Measurements from ENCODE around the gene C2CD4A.

Gene C2CD4A

DNA sequence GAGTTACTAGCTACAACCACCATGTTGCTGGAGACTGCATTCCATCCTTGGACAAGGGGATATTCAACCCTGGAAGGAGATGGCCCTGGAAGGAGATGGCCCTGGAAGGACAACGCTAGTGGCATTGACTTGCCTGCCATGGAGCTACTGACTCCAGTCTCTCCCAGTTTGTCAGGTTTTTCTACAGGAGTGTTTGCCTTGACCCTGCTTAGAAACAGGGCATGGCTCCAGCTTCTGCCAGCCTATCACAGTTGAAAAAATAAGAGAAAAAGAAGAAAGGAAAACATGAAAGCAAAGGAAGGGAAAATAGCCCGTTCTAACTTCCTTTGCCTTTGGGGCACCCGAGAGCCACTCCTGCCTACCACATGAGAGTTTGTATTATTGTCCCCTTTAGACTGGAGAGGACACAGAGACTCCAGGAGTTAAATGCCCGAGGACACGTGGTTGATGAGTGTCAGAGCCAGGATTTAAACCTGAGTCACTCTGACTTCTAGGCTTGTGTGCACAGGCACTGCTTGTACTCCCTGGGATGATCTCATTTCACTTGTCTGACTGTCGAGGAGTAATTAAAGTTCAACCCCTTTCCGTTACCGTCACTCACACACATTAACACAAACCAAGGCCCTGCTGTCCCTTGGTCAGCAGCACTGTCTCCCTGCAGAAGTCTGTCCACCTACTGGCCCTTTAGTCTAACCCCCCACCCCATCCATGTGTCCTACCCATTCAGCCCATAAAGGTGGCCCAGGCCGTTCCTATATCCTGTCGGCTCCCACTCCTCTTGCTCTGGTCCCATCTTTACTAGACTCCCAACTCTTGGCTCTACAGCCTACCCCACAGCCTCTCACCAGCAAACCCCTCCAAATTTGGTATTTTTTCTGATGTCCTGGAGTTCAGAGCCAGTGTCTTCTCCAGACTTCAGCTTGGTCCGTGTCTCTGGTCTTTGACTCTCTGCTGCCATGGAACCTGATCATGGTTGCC is 46.1 kb downstream of the C2CD4A start:
- ATAC-seq (replicated peaks) = no peak
- DNase-seq = no peak
- Mint-ChIP-seq H3K4me1 (ENCODE audit: low read depth in 2 of 2) (no peaks in the 10 kb centered on the region), H3K9me3 (no peaks in the 10 kb centered on the region), H3K27me3 (peaks cover 26 to 58% of the 10 kb centered on the region in 2 donors), H3K4me3 (no peak overlapping the region), H3K27ac (no peak overlapping the region), H3K36me3 (ENCODE audit: insufficient read depth) (peaks cover 3% of the 10 kb centered on the region)

DNA sequence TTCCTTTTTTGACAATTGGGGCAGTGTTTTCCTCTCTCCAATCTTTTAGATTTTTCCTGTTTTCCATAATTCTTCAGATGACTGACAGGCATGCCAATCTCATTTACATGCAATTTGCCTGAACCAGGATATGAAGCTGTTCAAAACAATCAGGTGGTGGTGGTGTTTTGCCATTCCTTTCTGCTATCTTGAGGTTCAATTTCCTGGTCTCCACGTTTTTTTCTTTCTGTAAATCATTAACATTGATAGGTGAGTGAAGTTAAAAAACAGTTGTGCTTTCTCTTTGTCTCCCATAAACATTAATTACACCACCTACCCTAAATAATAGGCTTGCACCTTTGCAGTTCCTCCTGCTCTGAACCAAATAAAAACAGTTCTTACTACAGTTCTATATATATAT is 49.1 kb downstream of the C2CD4A start:
- Mint-ChIP-seq H3K27ac (no peak overlapping the region), H3K4me3 (no peak overlapping the region), H3K4me1 (ENCODE audit: low read depth in 2 of 2) (peaks cover 7 to 20% of the 10 kb centered on the region in 2 donors), H3K27me3 (peaks cover 27 to 67% of the 10 kb centered on the region in 2 donors), H3K9me3 (no peaks in the 10 kb centered on the region), H3K36me3 (ENCODE audit: insufficient read depth) (peaks cover 3% of the 10 kb centered on the region)
- no peak for ATAC-seq (replicated peaks)
- DNase-seq = no peak

DNA sequence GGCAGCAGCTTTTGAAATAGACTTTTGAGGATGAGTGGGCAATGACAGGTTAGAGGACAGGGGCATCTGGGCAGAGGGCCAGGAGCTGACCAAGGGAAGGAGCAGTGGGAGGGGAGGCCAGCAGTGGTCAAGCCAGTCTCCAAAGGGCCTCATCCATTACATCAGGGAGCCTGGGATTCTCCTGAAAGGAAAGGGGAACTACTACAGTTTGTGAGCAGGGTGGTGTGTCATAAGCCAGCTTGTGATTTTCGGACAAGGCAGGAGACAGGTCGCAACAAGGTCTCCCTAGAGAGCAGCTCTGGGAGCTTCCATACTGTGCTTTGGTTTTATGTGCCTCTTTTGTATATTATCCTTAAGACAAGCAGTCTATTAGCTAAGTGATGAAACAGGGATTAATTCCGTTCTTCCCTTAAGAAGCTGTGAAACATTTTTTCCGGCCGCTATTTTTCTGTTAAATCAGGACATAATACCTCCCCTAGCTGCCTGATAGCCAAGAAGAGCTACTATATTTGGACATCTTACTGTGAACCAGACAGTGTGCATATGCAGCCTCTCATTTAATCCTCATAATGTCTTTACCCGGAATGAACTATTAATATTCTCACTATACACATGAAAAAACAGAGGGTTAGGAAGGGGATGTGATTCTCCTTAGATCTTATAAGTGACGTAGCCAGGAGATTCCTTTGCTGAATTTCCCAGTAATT is 51.9 kb downstream of the C2CD4A start:
- H3K9me3 Mint-ChIP-seq = no peaks in the 10 kb centered on the region
- peaks cover 16 to 40% of the 10 kb centered on the region in 2 donors for H3K27me3 Mint-ChIP-seq
- H3K27ac Mint-ChIP-seq = peak overlapping the region in 1 of 2 donors; percentile 95
- ATAC-seq (replicated peaks) (no peak), DNase-seq (no peak)
- peak overlapping the region in 1 of 2 donors; percentile 40 for H3K4me3 Mint-ChIP-seq
- H3K36me3 Mint-ChIP-seq (ENCODE audit: insufficient read depth) = peaks cover 3% of the 10 kb centered on the region
- H3K4me1 Mint-ChIP-seq (ENCODE audit: low read depth in 2 of 2) = peaks cover 7 to 34% of the 10 kb centered on the region in 2 donors

DNA sequence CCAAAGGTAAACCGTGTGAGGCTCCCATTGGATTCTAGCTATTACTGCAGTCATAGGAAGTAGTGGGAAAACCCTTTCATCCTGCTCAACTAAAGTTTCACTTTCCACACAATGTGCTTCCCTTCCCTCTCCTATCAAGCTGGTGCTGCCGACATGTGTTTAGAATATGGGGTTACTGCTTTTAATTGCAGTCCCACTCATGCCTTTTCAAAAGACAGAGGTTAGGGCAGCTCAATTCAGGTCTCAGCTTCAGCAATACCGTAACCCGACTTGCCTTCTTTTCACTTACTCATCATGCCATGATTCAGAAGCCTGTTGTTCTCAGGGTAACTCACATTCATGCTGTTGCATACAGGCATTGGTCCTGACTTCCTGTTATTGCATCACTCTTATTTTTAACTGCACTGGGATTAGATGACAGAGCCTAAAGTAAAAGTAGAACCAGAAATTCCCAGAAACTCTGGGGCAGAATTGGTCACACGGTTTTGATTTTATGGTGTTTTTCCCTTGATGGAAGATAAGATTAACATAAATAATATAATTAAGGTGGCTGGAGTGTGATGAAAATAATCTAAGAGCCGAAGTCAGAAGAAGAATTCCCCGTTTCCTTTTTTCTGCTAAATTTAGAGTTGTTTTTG is 52.6 kb downstream of the C2CD4A start:
- no peak for DNase-seq
- Mint-ChIP-seq H3K4me3 (peak overlapping the region; percentile 26 to 40), H3K9me3 (no peaks in the 10 kb centered on the region), H3K36me3 (ENCODE audit: insufficient read depth) (peaks cover 3% of the 10 kb centered on the region), H3K27me3 (peaks cover 15 to 39% of the 10 kb centered on the region in 2 donors), H3K4me1 (ENCODE audit: low read depth in 2 of 2) (peaks cover 7 to 35% of the 10 kb centered on the region in 2 donors), H3K27ac (peak overlapping the region in 1 of 2 donors; percentile 95)
- peak; percentile 54 for ATAC-seq (replicated peaks)

DNA sequence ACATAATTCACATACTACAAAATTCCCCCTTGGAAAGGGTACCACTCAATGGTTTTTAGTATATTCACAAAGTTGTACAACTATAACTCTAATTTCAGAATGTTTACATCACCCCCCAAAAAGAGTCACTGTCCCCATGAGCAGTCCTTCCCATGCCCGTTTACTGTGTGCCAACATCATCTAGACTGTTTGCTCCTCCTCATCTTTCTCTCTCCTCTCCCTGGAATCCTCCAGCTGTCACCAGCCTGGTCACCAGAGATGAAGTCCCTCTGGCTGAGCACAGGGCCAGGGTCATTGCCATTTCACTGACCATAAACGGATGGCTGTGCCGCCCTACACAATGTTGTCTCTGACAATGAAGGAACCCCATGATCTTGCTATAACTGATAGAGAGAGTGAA is 53.1 kb downstream of the C2CD4A start:
- H3K4me1 Mint-ChIP-seq (ENCODE audit: low read depth in 2 of 2) = peaks cover 11 to 35% of the 10 kb centered on the region in 2 donors
- no peak for ATAC-seq (replicated peaks)
- peak overlapping the region in 1 of 2 donors; percentile 95 for H3K27ac Mint-ChIP-seq
- peak overlapping the region in 1 of 2 donors; percentile 40 for H3K4me3 Mint-ChIP-seq
- H3K9me3 Mint-ChIP-seq = no peaks in the 10 kb centered on the region
- peaks cover 3% of the 10 kb centered on the region for H3K36me3 Mint-ChIP-seq (ENCODE audit: insufficient read depth)
- peaks cover 15 to 33% of the 10 kb centered on the region in 2 donors for H3K27me3 Mint-ChIP-seq
- DNase-seq = no peak

All from effector memory CD8-positive, alpha-beta T cell (primary cell).